ENCODE measurements around the gene SYNPO2. TPM values are rescaled to one million over a fixed set of nuclear protein-coding genes. Genes with fewer than 3 reads are reported as not detected.

SYNPO2 gene
- total RNA-seq, 1 experiment from 2014 or later, result 0.87 TPM

DNA sequence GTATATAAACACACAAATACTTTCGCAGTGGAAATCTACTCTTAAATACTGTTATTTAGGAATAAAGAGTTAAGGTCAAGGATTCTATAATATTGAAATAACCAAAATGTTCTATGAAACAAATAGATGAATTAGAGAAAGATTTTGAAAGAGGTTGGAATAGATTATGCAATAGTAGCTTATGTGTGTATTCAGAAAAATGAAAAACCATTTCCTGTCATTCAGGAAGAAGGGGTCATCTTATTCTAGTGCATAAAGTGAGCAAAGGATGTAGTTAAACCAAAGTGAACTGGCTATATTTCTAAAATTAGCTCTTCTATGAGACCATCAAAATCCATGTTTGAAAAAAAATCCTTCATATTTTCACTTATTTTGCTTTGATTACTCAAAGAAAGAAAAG is 217.0 kb downstream of the SYNPO2 start:
- Histone ChIP-seq H3K4me2 (no peak overlapping the region), H3K27ac (no peak overlapping the region), H3K9me3 (ENCODE audit: insufficient read depth, low read depth) (no peaks in the 10 kb centered on the region), H3K4me3 (no peak overlapping the region), H4K20me1 (ENCODE audit: insufficient read depth) (no peaks in the 10 kb centered on the region), H3K4me1 (replicated peaks; ENCODE audit: insufficient read depth) (peaks cover 31% of the 10 kb centered on the region), H3K79me2 (ENCODE audit: low read depth) (no peaks in the 10 kb centered on the region), H2AFZ (no peak overlapping the region), H3K27me3 (ENCODE audit: insufficient read depth, low read depth) (no peaks in the 10 kb centered on the region), H3F3A (ENCODE audit: insufficient read depth, low read depth) (peaks cover 18% of the 10 kb centered on the region), H3K9me2 (ENCODE audit: insufficient read depth) (no peaks in the 10 kb centered on the region), H3K36me3 (ENCODE audit: low read depth) (no peaks in the 10 kb centered on the region)
- intact Hi-C loops (cut with micrococcal nuclease; ENCODE audit: unreplicated experiment), result no loop called here
- TF ChIP-seq, protein P1, sequence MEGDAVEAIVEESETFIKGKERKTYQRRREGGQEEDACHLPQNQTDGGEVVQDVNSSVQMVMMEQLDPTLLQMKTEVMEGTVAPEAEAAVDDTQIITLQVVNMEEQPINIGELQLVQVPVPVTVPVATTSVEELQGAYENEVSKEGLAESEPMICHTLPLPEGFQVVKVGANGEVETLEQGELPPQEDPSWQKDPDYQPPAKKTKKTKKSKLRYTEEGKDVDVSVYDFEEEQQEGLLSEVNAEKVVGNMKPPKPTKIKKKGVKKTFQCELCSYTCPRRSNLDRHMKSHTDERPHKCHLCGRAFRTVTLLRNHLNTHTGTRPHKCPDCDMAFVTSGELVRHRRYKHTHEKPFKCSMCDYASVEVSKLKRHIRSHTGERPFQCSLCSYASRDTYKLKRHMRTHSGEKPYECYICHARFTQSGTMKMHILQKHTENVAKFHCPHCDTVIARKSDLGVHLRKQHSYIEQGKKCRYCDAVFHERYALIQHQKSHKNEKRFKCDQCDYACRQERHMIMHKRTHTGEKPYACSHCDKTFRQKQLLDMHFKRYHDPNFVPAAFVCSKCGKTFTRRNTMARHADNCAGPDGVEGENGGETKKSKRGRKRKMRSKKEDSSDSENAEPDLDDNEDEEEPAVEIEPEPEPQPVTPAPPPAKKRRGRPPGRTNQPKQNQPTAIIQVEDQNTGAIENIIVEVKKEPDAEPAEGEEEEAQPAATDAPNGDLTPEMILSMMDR (conservative IDR thresholded peaks at IDR 0.05), result no peak
- TF ChIP-seq EZH2 (IDR thresholded peaks at IDR 0.05; ENCODE audit: low read depth), result no peak
- ChIA-PET POLR2A (ENCODE audit: unreplicated experiment) (interaction anchor here (0.7 kb wide), 1 partner anchor 103 kb away, joined by 3 read pairs; no protein-coding TSS in a partner anchor), CTCF (no interaction called here)
- no peak for DNase-seq
- no TSS peak for BruUV-seq (replicated peaks)

DNA sequence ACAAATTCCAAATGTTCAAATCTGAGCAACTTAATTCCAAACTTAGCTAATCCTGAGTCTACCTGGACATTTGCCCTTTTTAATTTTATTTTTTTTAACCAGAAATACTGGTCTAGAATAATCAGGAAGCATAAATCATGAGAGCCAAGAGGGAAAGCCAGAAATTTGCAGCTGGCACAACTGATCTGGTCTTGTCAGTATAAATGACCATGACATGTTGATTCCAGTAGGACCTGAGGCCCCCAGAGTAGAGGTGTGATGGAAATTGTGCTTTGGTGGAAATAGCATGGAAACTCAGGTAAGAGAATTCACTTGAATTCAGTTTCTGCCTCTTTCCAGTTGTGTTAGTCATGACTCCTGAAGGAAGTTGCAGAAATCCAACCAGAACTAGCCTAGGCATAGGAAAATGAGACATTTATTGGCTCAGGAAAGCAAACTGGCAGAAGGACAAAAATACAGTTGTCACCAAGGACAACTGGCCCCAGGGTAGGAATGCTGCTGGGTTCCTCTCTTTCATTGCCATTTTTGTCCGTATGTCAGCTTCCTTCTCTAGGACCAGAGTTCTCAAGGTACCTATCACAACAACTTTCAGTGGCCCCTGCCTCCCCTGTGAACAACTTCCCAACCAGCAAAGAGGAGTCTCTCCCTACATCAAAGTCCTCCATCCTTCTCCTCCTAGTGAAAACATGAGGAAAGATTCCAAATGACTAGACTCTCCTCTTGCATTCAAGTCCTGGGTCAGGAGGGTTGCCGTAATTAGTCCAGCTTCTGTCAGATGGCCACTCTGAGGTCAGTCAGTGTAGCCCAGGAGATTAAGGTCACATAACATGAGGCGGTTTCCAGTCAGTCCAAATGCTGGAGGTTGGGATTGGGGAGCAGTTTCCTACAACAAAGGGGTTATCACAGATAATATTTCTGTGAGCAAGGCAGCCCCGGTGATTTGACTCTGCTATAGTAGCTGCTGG is 217.7 kb downstream of the SYNPO2 start:
- no peak overlapping the region for H3K4me3 ChIP-seq
- peaks cover 31% of the 10 kb centered on the region for H3K4me1 ChIP-seq (replicated peaks; ENCODE audit: insufficient read depth)
- DNase-seq, result peak in 1 of 2 experiments; percentile 15
- no peak for TF ChIP-seq EZH2 (IDR thresholded peaks at IDR 0.05; ENCODE audit: low read depth)
- TF ChIP-seq, protein P1 (conservative IDR thresholded peaks at IDR 0.05), result no peak
- POLR2A ChIA-PET (ENCODE audit: unreplicated experiment), result interaction anchor here (0.7 kb wide), 1 partner anchor 103 kb away, joined by 3 read pairs; no protein-coding TSS in a partner anchor
- intact Hi-C loops (cut with micrococcal nuclease; ENCODE audit: unreplicated experiment), result no loop called here
- H3K4me2 ChIP-seq, result no peak overlapping the region
- H3K9me3 ChIP-seq (ENCODE audit: insufficient read depth, low read depth), result no peaks in the 10 kb centered on the region
- no peaks in the 10 kb centered on the region for H3K27me3 ChIP-seq (ENCODE audit: insufficient read depth, low read depth)
- no peak overlapping the region for H3K27ac ChIP-seq
- CTCF ChIA-PET, result no interaction called here
- no peaks in the 10 kb centered on the region for H3K36me3 ChIP-seq (ENCODE audit: low read depth)
- no peak overlapping the region for H2AFZ ChIP-seq
- no peaks in the 10 kb centered on the region for H4K20me1 ChIP-seq (ENCODE audit: insufficient read depth)
- H3F3A ChIP-seq (ENCODE audit: insufficient read depth, low read depth), result peaks cover 18% of the 10 kb centered on the region
- H3K9me2 ChIP-seq (ENCODE audit: insufficient read depth), result no peaks in the 10 kb centered on the region
- no peaks in the 10 kb centered on the region for H3K79me2 ChIP-seq (ENCODE audit: low read depth)
- no TSS peak for BruUV-seq (replicated peaks)

DNA sequence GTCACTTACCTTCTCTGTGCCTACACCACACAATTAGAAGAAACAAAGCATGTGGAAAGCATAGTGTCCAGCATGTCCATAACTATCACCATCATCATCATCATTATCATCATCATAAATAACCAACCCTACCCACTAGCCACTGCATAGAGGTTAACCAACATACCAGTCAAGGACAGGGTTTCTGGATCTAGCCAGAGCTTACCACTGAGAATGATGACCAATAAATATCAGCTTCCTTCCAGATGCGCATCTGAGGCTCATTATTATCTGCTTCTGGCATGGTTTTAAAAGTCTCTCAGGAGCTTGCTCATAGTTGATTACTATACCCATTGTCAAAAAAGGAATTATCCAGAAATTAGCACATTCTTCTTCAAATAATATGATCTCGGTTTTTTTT is 221.5 kb downstream of the SYNPO2 start:
- POLR2A ChIA-PET (ENCODE audit: unreplicated experiment), result no interaction called here
- Histone ChIP-seq H2AFZ (no peak overlapping the region), H3K9me2 (ENCODE audit: insufficient read depth) (no peaks in the 10 kb centered on the region), H4K20me1 (ENCODE audit: insufficient read depth) (no peaks in the 10 kb centered on the region), H3K4me2 (no peak overlapping the region), H3K4me1 (replicated peaks; ENCODE audit: insufficient read depth) (peaks cover 20% of the 10 kb centered on the region), H3K9me3 (ENCODE audit: insufficient read depth, low read depth) (no peaks in the 10 kb centered on the region), H3K27ac (no peak overlapping the region), H3K27me3 (ENCODE audit: insufficient read depth, low read depth) (no peaks in the 10 kb centered on the region), H3K79me2 (ENCODE audit: low read depth) (no peaks in the 10 kb centered on the region), H3K36me3 (ENCODE audit: low read depth) (no peaks in the 10 kb centered on the region), H3F3A (ENCODE audit: insufficient read depth, low read depth) (peaks cover 9% of the 10 kb centered on the region; the same call in 1 of the 2 replicates), H3K4me3 (no peak overlapping the region)
- no TSS peak for BruUV-seq (replicated peaks)
- intact Hi-C loops (cut with micrococcal nuclease; ENCODE audit: unreplicated experiment), result no loop called here
- no peak for DNase-seq
- TF ChIP-seq EZH2 (IDR thresholded peaks at IDR 0.05; ENCODE audit: low read depth), result no peak
- TF ChIP-seq, protein P1 (conservative IDR thresholded peaks at IDR 0.05), result no peak
- CTCF ChIA-PET, result no interaction called here

Other genes starting within 250 kb of the SYNPO2 start
- gene METTL14, start 203.5 kb upstream of the SYNPO2 start, total RNA-seq (2021), result 24.0 and 26.3 TPM in 2 replicates
- 10.2 and 17.3 TPM in 2 replicates for gene SEC24D, start 52.7 kb upstream of the SYNPO2 start, total RNA-seq (2021)
- not detected in 2 replicates for gene MYOZ2, start 247.0 kb downstream of the SYNPO2 start, total RNA-seq (2021)

Measured in PC-9 (cell line).